Kidney (tissue), 14 donors: ENCODE results near the gene TPH1. TPM values are rescaled to one million over a fixed set of nuclear protein-coding genes. Genes with fewer than 3 reads are reported as not detected.

ENCODE experiments used
- DNase-seq, 5 donors: peaks; one replicate each; pipeline ENCODE4 v3.0.0-alpha.2; 2013 to 2020
- FAIRE-seq: peaks from 2 replicates; lab custom pipeline; 2012; peaks lifted over from hg19 to GRCh38; lab: Jason Lieb, UNC
- H3K27ac ChIP-seq, 2 donors: one replicate each; pipeline ENCODE4 v1.7.0; 2013; ENCODE audit warnings: low read depth in 2 of 2, low read length in 2 of 2, inconsistent platforms in 1 of 2
- H3K27me3 ChIP-seq: one replicate; pipeline ENCODE4 v1.7.1; 2013; ENCODE audit warnings: low read length, inconsistent platforms; ENCODE audit not compliant: control insufficient read depth, insufficient read depth
- H3K36me3 ChIP-seq, 3 donors: one replicate each; pipeline versions ENCODE4 v1.7.0 to v1.7.1; 2013; ENCODE audit warnings: low read length in 3 of 3, control low read depth in 1 of 3, inconsistent platforms in 1 of 3; ENCODE audit not compliant: insufficient read depth in 3 of 3, control insufficient read depth in 2 of 3
- H3K4me1 ChIP-seq, 3 donors: one replicate each; pipeline versions ENCODE4 v1.7.0 to v1.7.1; 2013; ENCODE audit warnings: low read length in 3 of 3, inconsistent platforms in 1 of 3, low read depth in 1 of 3; ENCODE audit not compliant: control insufficient read depth in 2 of 3, insufficient read depth in 2 of 3
- H3K4me3 ChIP-seq, 3 donors: one replicate each; pipeline versions ENCODE4 v1.7.0 to v1.8.1; 2013; ENCODE audit warnings: low read length in 3 of 3, control low read depth in 1 of 3, inconsistent platforms in 1 of 3
- H3K9ac ChIP-seq, 3 donors: one replicate each; pipeline versions ENCODE4 v1.7.0 to v1.7.1; 2013; ENCODE audit warnings: low read length in 3 of 3, control low read depth in 1 of 3, inconsistent platforms in 1 of 3
- H3K9me3 ChIP-seq, 3 donors: one replicate each; pipeline versions ENCODE4 v1.7.0 to v1.7.1; 2013; ENCODE audit warnings: low read length in 3 of 3, control low read depth in 1 of 3, inconsistent platforms in 1 of 3; ENCODE audit not compliant: control insufficient read depth in 2 of 3, insufficient read depth in 1 of 3
- intact Hi-C: fragments of 100-400 bp; cut with DNase I; formaldehyde crosslinking; loops from one replicate; pipeline ENCODE4 v1.11.1; 2022
- polyA plus RNA-seq: library from polyadenylated mRNA; stranded (reverse); fragments of 350-450 nt; fragmentation: Illumina TruSeq; extraction: RNeasy Lipid Tissue Mini Kit (QIAGEN cat#74804); gene quantifications from one replicate; pipeline ENCODE4 v1.2.3, GENCODE V29; 2014; ENCODE audit warnings: low read depth, low replicate concordance; ENCODE audit not compliant: insufficient read depth
- total RNA-seq: library from RNA; stranded (reverse); fragmentation: NEBNext Ultra II Directional; extraction: Animal tissue kit (Norgen Biotek cat#: 25700); gene quantifications from one replicate; pipeline ENCODE4 v1.2.1, GENCODE V29; 2021
- TF ChIP-seq, protein P1 (sequence below): IDR thresholded peaks from 3 replicates; pipeline ENCODE4 v1.5.1; 2012; ENCODE audit warnings: mild to moderate bottlenecking, moderate library complexity, borderline replicate concordance; ENCODE audit not compliant: insufficient read depth; ENCODE audit errors: extremely low read depth
- donor health status: control.
- donor health status: control.
- donor health status: control.
- donor health status: control.
- donor health status: control.
- donor health status: DM: yes; HTN: yes; CAD: no.
- donor health status: Normal renal cell carcinoma (clear cell type).

Gene TPH1
- total and polyA plus RNA-seq, 2 donors from 2014 or later: 0.09 to 0.60 TPM

DNA sequence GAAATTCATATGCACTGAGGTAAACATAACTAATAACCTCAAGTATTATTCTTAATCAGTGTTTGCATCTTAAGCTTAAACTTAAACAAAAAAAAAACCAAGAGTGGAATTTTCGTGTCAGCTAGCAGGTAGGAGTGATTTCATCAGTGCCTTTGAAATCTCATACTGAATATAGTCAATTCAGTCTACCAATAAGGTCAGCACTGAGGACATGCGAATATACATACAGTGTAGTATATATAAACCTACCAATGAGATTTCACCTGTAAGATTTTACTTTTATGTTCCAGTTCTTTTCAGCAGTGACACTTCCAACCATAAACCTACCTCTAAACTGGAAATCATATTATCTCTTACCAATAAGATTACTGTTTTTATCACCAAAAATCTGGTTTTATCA lies 32.8 kb upstream of the TPH1 start:
- H3K4me1 ChIP-seq: no peaks in the 10 kb centered on the region
- FAIRE-seq (no peak), DNase-seq (no peak)
- TF ChIP-seq, protein P1, sequence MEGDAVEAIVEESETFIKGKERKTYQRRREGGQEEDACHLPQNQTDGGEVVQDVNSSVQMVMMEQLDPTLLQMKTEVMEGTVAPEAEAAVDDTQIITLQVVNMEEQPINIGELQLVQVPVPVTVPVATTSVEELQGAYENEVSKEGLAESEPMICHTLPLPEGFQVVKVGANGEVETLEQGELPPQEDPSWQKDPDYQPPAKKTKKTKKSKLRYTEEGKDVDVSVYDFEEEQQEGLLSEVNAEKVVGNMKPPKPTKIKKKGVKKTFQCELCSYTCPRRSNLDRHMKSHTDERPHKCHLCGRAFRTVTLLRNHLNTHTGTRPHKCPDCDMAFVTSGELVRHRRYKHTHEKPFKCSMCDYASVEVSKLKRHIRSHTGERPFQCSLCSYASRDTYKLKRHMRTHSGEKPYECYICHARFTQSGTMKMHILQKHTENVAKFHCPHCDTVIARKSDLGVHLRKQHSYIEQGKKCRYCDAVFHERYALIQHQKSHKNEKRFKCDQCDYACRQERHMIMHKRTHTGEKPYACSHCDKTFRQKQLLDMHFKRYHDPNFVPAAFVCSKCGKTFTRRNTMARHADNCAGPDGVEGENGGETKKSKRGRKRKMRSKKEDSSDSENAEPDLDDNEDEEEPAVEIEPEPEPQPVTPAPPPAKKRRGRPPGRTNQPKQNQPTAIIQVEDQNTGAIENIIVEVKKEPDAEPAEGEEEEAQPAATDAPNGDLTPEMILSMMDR: no peak
- H3K36me3 ChIP-seq: peaks cover 0 to 5% (median 0%) of the 10 kb centered on the region in 3 donors
- intact Hi-C loops: no loop called here
- no peaks in the 10 kb centered on the region for H3K9me3 ChIP-seq
- no peak overlapping the region for H3K4me3 ChIP-seq
- no peak overlapping the region for H3K27ac ChIP-seq
- H3K9ac ChIP-seq: no peak overlapping the region
- H3K27me3 ChIP-seq: no peaks in the 10 kb centered on the region

DNA sequence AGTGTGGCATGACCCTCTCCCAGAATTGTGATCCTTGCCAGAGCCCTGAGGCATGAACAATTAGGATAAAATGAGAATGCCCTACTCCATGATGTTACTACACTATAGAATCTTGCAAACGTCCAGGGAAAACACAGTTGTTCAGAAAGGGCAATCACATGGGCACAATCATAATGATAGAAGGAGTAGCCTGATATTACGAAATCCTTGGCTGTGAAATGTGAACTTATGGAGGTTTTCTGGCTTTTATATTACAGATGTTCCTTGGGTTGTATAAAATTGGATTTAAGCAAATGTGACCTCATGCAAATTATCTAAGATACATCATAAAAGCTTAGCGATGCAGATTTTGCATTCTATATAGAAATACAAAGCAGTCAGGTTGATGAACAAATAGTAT lies 29.4 kb upstream of the TPH1 start:
- H3K27ac ChIP-seq: no peak overlapping the region
- H3K36me3 ChIP-seq: no peaks in the 10 kb centered on the region
- H3K9me3 ChIP-seq: no peaks in the 10 kb centered on the region
- H3K4me1 ChIP-seq: no peaks in the 10 kb centered on the region
- intact Hi-C loops: no loop called here
- H3K27me3 ChIP-seq: no peaks in the 10 kb centered on the region
- DNase-seq (no peak), FAIRE-seq (no peak)
- no peak overlapping the region for H3K9ac ChIP-seq
- no peak overlapping the region for H3K4me3 ChIP-seq
- TF ChIP-seq, protein P1: no peak

DNA sequence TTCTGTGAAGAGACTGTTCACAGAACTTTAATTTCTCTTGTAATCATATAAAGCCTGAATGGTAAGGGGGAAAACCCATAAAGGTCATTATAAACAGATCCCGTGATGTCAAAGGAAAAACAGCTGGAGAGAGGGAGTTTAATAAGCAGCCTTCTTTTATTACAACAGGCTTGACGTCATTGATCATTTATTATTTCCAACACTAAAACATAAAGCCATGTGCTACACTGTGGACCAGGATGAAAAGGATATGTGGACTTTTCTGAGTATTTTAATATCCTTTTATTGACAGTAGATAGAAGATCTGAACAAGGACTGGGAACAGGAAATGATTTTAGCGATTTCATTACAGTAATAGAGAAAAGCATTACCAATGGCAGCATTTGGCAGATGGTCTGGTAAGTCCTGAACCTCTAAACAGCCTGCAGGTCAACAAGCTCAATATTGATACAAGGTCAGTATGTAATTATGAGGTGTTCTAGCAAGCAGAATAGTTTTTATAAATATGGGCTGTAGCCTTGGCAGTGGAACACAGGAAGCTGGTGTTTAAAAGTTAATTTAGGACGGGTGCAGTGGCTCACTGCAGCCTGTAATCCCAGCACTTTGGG lies 25.1 kb upstream of the TPH1 start:
- intact Hi-C loops: no loop called here
- no peaks in the 10 kb centered on the region for H3K27me3 ChIP-seq
- no peaks in the 10 kb centered on the region for H3K4me1 ChIP-seq
- no peak overlapping the region for H3K4me3 ChIP-seq
- TF ChIP-seq, protein P1: no peak
- FAIRE-seq (no peak), DNase-seq (no peak)
- no peaks in the 10 kb centered on the region for H3K9me3 ChIP-seq
- no peak overlapping the region for H3K27ac ChIP-seq
- no peaks in the 10 kb centered on the region for H3K36me3 ChIP-seq
- H3K9ac ChIP-seq: no peak overlapping the region

DNA sequence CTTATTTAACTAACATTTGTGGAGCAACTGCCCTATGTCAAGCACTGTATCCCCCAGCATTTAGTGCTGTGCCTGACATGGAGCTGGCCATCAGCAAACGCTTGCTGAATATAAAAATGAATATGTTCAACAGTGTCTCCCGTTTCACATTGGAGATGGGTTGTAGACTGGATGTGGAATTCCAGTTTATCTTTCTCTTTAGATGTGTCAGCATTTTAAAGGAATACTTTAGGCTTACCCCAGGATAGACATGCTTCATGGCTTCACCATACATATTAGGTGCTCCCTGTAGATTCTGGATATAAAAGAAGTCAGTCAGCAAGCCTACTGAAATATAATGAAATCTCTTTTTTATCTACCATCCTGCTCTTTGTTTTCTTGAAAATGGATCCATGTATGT lies 21.3 kb upstream of the TPH1 start:
- no peaks in the 10 kb centered on the region for H3K4me1 ChIP-seq
- H3K27ac ChIP-seq: no peak overlapping the region
- no peaks in the 10 kb centered on the region for H3K36me3 ChIP-seq
- intact Hi-C loops: no loop called here
- DNase-seq (no peak), FAIRE-seq (no peak)
- H3K9ac ChIP-seq: no peak overlapping the region
- no peaks in the 10 kb centered on the region for H3K9me3 ChIP-seq
- TF ChIP-seq, protein P1: no peak
- H3K4me3 ChIP-seq: no peak overlapping the region
- H3K27me3 ChIP-seq: no peaks in the 10 kb centered on the region
